ENCODE measurements around the gene THBS2. TPM values are rescaled to one million over a fixed set of nuclear protein-coding genes. Genes with fewer than 3 reads are reported as not detected.
"Not testable (repeated sequence)": the region's sequence is repeated elsewhere in the genome, so short reads cannot be mapped to it uniquely, and the experiment has no call there.

THBS2 gene
- total and polyA plus RNA-seq, 4 donors = 5.5 to 35.4 (median 24.1) TPM

- Histone ChIP-seq H3K9me3 (ENCODE audit: control insufficient read depth in 4 of 4, insufficient read depth in 3 of 4, low read length in 3 of 4) (peaks cover 0 to 2% (median 0%) of the 10 kb centered on the region in 4 donors), H3K9ac (ENCODE audit: insufficient read depth in 1 of 2, low read length in 2 of 2) (no peak overlapping the region), H3K4me3 (no peak overlapping the region), H3K27ac (ENCODE audit: low read depth in 1 of 2, low read length in 1 of 2) (no peak overlapping the region), H3K36me3 (ENCODE audit: control insufficient read depth in 4 of 4, insufficient read depth in 4 of 4, low read length in 4 of 4) (no peaks in the 10 kb centered on the region), H3K4me1 (ENCODE audit: control insufficient read depth in 5 of 5, insufficient read depth in 5 of 5, low read length in 5 of 5) (no peaks in the 10 kb centered on the region), H3K27me3 (ENCODE audit: control insufficient read depth in 3 of 3, insufficient read depth in 3 of 3, low read length in 2 of 3) (no peaks in the 10 kb centered on the region)
- 91% methylated on average over 4 of the region's 4 CpGs for WGBS, 2 donors
- DNase-seq (no peak), ATAC-seq (ENCODE audit: insufficient read depth, low FRiP score) (no peak)
- TF ChIP-seq CTCF (IDR thresholded peaks at IDR 0.05; ENCODE audit: control extremely low read depth, extremely low read depth) = no peak
Measured at GRCh38 chr6:169300916-169301315, 47.3 kb upstream of the THBS2 start.

- H3K4me3 ChIP-seq; H3K36me3 ChIP-seq (ENCODE audit: control insufficient read depth in 4 of 4, insufficient read depth in 4 of 4, low read length in 4 of 4); ATAC-seq (ENCODE audit: insufficient read depth, low FRiP score); H3K9me3 ChIP-seq (ENCODE audit: control insufficient read depth in 4 of 4, insufficient read depth in 3 of 4, low read length in 3 of 4); H3K4me1 ChIP-seq (ENCODE audit: control insufficient read depth in 5 of 5, insufficient read depth in 5 of 5, low read length in 5 of 5); H3K27me3 ChIP-seq (ENCODE audit: control insufficient read depth in 3 of 3, insufficient read depth in 3 of 3, low read length in 2 of 3); DNase-seq; H3K27ac ChIP-seq (ENCODE audit: low read depth in 1 of 2, low read length in 1 of 2); H3K9ac ChIP-seq (ENCODE audit: insufficient read depth in 1 of 2, low read length in 2 of 2): not testable (repeated sequence)
- 71 to 75% methylated on average over 1 of the region's 1 CpG for WGBS, 2 donors
Measured at GRCh38 chr6:169298626-169299025, 45.0 kb upstream of the THBS2 start.

DNA sequence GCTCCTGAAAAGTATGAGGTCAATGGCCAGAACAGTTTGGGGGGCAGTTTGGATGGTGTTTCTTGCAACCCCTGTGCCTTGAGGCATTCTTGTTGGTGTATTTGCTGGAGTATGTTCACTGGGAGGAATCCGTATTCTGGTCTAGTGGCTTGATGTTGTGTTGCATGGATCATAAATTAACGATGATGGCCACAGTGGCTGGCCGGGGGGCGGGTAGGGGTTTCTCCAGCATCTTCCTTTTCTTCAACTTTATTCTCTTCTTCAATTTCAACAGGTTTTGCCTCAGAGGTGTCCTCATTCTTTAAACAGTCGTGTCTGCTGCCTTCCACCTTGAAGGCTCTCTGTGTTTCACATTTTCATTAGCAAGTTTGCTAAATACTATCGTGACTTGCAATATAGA, 43.0 kb upstream of the THBS2 start:
- Histone ChIP-seq H3K27me3 (ENCODE audit: control insufficient read depth in 3 of 3, insufficient read depth in 3 of 3, low read length in 2 of 3) (no peaks in the 10 kb centered on the region), H3K27ac (ENCODE audit: low read depth in 1 of 2, low read length in 1 of 2) (no peak overlapping the region), H3K9me3 (ENCODE audit: control insufficient read depth in 4 of 4, insufficient read depth in 3 of 4, low read length in 3 of 4) (peaks cover 0 to 2% (median 0%) of the 10 kb centered on the region in 4 donors), H3K36me3 (ENCODE audit: control insufficient read depth in 4 of 4, insufficient read depth in 4 of 4, low read length in 4 of 4) (no peaks in the 10 kb centered on the region), H3K4me3 (no peak overlapping the region), H3K4me1 (ENCODE audit: control insufficient read depth in 5 of 5, insufficient read depth in 5 of 5, low read length in 5 of 5) (no peaks in the 10 kb centered on the region), H3K9ac (ENCODE audit: insufficient read depth in 1 of 2, low read length in 2 of 2) (no peak overlapping the region)
- TF ChIP-seq CTCF (IDR thresholded peaks at IDR 0.05; ENCODE audit: control extremely low read depth, extremely low read depth) = no peak
- 77 to 91% methylated on average over 6 of the region's 6 CpGs for WGBS, 2 donors
- DNase-seq = no peak
- no peak for ATAC-seq (ENCODE audit: insufficient read depth, low FRiP score)

GRCh38 chr6:169296170-169296569, 42.5 kb upstream of the THBS2 start:
- Histone ChIP-seq H3K9me3 (ENCODE audit: control insufficient read depth in 4 of 4, insufficient read depth in 3 of 4, low read length in 3 of 4) (peaks cover 0 to 2% (median 0%) of the 10 kb centered on the region in 4 donors), H3K27me3 (ENCODE audit: control insufficient read depth in 3 of 3, insufficient read depth in 3 of 3, low read length in 2 of 3) (no peaks in the 10 kb centered on the region), H3K4me3 (no peak overlapping the region), H3K27ac (ENCODE audit: low read depth in 1 of 2, low read length in 1 of 2) (no peak overlapping the region), H3K4me1 (ENCODE audit: control insufficient read depth in 5 of 5, insufficient read depth in 5 of 5, low read length in 5 of 5) (no peaks in the 10 kb centered on the region), H3K36me3 (ENCODE audit: control insufficient read depth in 4 of 4, insufficient read depth in 4 of 4, low read length in 4 of 4) (no peaks in the 10 kb centered on the region), H3K9ac (ENCODE audit: insufficient read depth in 1 of 2, low read length in 2 of 2) (no peak overlapping the region)
- DNase-seq (no peak), ATAC-seq (ENCODE audit: insufficient read depth, low FRiP score) (no peak)
- TF ChIP-seq CTCF (IDR thresholded peaks at IDR 0.05; ENCODE audit: control extremely low read depth, extremely low read depth) = no peak
- 74 to 90% methylated on average over 1 of the region's 1 CpG for WGBS, 2 donors

Measured in lung (tissue), 12 donors.